ENCODE results near the gene RNF111.

Gene RNF111

DNA sequence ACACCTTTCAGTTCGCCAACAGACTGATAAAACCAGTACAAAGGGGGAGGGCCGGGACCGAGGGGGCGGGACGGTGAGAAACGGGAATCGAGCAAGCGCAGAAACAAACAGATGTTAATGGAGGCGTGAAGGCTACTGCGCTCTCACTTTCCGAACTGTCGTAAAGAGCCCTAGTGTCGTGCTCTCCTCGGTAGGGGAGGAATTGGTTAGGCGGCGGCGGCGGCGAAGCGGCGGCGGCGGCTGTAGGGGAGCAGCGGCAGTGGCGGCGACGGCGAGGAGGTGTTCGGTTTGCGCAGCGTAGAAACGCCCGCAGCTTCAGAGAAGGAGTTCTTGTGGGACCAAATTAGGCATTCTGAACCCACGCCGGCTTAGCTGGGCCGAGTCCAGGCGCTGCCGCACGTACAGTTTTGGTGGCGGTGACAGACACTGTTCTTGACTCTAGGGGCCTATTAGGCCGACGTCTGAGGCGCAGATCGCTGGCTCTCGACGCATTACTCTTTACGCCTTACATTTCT lies at the start of gene RNF111:
Gene RNF111, plus strand, starts transcription at position 173 of the 515 bp plus-strand sequence. CDS start 43,160 bp downstream, outside the sequence.
- intact Hi-C loops (cut with DNase I), result loop anchor here (5.0 kb wide), 1 partner anchor 505 kb away; no protein-coding TSS in a partner anchor
- peak; percentile 79 to 96 (median 91) for DNase-seq

DNA sequence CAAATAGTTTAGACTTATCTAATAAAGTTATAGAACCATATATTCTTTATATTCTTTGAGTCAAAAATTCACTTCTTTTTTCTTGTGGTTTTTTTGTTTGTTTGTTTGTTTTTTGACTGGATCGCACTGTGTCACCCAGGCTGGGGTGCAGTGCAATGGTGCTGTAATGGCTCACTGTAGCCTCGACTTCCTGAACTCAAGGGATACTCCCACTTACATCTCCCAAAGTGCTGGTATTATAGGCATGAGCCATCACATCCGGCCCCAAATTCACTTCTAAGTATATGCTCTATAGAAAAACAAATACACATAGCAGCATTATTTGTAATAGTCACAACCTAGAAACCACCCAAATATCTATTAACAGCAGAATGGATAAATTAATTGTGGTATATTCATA lies 40.3 kb upstream of the RNF111 start:
- DNase-seq, result no peak
- intact Hi-C loops (cut with DNase I), result no loop called here

DNA sequence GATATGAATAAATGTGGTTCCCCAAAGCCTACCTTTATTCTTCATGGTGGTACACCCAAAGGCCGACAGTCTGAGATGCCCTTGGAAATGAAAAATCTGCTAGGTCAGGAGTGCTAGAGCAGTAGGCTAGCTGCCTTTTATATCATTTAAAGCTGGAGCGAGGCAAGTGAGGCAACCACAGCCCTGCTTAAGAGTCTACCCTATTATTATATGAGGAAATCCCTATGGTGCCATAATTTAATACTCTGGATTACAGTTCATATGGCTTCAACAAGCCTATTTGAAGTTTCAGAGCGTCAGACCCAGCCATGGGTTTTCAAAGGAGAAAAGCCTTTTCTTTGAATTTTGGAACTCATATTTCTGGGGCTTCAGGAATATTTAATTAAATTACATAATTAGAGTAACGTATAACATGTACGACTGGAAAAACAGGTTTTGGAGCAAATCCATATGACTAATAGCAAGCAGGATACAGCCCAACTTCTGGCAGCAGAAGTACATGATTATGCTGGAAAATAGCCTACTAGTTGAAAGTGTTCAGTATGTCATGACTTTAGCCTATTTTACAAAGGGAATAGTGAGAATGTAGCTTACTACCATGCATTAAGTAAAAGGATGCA lies 36.0 kb upstream of the RNF111 start:
- intact Hi-C loops (cut with DNase I), result no loop called here
- DNase-seq, result no peak

DNA sequence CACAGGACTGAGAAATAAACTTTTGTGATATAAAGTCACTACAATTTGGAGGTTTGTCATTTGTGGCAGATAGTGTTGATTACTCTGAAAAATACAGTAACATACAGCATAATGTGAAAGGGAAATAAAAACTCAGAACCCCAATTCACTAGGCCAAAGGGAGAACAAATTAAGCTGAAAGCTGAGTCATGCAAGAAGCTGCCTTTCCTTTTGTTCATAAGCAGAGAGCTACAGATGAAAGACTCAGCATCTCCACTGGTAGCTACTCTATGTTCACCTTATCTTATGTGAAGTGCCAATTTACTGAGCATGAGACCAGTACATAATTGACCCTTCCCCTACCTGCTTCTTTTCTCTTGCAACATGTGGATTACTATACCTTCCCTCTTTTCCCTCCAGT lies 34.7 kb upstream of the RNF111 start:
- DNase-seq, result no peak
- intact Hi-C loops (cut with DNase I), result no loop called here

DNA sequence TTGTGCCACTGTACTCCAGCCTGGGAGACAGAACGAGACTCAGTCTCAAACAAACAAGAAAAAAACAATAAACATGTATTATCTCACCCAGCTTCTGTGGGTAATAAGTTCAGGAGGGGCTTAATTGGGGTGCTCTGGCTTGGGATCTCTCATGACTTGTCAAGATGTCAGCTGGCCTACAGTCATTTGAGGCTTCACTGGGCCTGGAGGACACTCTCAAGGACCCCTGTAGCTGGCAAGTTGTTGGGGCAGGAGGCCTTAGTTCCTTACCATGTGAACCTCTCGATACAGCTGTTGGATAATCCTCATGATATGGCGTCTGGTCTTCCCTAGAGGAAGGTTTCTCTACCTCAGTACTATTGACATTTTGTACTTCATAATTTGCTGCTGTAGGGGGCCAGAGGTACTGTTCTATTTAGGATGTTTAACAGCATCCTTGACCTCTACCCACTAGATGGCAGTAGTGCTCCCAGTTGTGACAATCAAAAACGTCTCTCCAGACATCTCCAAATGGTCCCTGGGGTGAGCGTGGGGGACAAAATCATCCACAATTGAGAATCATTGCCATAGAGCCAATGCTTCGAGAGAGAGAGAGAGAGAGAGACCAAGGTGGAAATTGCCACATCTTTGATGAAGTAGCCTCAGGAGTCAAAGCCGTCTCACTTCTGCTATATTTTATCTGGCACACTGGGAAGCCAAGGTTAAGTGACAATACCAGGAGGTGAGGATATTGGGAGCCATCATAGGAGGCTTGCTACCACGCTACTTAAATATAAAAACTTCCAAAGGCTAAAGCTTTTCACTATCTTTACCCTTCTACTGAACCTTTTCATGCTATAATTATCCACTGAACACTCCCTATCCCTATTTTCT lies 30.1 kb upstream of the RNF111 start:
- intact Hi-C loops (cut with DNase I), result no loop called here
- peak in 35 of 42 donors; percentile 2 to 85 (median 46) for DNase-seq

DNA sequence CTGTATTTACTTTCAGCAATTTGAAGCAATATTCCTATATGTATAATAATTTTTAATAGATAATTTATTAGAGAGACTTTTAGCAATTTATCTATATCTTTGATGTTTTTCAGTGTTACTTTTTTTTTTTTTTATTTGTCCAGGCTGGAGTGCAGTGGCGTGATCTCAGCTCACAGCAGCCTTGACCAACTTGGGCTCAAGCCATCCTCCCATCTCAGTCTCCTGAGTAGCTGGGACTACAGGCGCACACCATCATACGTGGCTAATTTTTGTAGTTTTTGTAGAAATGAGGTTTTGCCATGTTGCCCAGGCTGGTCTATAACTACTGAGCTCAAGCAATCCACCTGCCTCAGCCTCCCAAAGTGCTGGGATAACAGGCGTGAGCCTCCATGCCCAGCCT lies 28.7 kb upstream of the RNF111 start:
- intact Hi-C loops (cut with DNase I), result no loop called here
- DNase-seq, result no peak

DNA sequence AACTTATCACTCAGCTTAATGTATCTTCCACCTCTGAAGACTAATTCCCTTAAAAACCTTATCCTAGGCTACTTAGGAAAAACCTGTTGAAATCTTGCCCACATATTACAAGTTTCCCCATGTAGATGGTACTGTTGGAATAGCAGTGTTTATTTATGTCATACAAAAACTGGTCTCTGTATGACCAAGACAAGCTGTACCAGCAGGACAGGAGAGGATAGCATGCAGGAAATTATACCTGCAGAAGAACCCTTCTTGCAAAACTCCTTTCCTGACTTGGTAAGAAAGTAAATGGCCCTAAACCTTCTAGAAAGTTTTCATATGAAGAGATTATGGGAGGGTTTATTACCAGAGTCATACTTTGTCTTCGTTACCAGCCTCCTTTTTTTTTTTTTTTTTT lies 25.3 kb upstream of the RNF111 start:
- DNase-seq, result no peak
- intact Hi-C loops (cut with DNase I), result no loop called here

DNA sequence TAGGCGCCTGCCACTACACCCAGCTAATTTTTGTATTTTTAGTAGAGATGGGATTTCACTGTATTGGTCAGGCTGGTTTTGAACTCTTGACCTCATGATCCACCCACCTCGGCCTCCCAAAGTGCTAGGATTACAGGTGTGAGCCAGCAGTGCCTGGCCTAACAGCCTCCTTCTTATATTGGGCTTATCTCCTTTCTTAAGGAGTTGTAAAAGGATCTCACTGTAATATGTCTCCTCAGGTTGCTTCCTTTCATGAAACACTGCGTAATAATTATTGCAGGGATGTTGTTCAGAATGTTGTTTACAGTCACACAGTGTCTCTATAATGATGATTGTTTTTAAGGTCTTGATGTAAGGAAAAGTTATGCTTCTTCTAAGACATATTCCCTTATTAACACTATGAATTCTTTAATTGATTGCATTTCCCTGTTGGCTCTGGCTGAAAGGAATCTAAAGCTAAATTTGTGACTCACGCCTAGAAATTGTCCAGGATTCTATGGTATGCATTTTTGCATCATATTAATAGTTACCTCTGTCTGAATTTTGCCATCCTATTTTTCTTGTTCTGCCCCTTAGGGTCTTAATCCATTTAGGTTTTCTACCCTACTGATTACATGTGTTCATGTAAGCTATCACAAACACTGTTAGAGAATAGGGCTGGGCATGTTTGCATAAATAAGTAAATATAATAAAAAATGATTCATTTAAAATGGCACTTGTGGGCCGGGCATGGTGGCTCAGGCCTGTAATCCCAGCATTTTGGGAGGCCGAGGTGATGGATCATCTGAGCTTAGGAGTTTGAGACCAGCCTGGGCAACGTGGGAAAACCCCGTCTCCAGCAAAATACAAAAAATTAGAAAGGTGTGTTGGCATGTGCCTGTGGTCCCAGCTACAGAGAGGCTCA lies 24.5 kb upstream of the RNF111 start:
- intact Hi-C loops (cut with DNase I), result no loop called here
- no peak for DNase-seq

DNA sequence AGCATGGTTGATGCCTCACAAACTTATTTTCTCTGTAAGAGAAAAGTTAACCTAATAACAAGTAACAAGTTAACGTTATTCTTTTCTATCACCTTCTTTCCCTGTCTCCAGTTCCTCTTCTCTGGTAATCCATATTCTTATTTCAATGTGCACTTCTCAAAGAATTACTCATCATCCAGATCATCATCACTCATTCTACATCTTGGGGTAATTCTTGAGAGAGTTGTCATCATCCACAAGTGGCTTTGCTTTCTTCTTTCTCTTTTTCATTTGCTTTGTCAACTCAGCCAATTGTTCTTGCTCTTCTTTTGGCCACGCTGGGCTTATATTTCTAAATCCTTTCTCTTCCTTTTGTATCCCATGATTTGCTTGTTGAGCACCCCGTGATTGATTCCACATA lies 20.8 kb upstream of the RNF111 start:
- no peak for DNase-seq
- intact Hi-C loops (cut with DNase I), result no loop called here

DNA sequence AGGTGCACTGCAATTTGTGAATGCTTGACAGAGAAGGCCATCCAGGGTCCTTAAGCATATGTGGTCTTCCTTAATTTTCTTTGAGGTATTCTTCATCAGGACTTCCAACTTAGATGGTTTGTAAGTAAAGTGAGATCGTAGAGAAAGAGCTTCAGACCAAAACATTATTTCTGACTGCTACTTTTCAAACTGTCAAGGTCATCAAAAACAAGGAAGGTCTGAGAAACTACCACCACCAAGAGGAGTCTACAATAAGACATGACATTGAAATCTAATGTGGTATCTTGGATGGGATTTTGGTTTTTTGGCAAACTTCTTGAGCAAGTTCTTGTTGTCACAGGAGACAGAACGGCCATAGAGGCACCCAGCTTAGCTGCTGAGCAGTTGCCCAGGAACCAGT lies 20.0 kb upstream of the RNF111 start:
- intact Hi-C loops (cut with DNase I), result no loop called here
- DNase-seq, result no peak

DNA sequence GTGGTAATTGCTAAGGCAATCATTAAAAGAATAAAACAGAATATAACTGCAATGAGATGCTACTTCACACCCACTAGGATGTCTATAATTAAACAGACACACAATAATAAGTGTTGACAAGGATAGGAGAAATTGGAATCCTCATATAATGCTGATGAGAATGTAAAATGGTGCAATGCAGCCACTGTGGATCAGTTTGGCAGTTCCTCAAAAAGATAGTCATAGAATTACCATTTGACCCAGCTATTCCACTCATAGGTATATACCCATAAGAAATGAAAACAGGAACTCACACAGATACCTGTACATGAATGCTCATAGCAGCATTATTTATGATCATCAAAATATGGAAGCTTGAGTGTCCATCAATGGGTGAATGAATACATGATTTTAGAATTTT lies 9.6 kb upstream of the RNF111 start:
- intact Hi-C loops (cut with DNase I), result no loop called here
- DNase-seq, result no peak

DNA sequence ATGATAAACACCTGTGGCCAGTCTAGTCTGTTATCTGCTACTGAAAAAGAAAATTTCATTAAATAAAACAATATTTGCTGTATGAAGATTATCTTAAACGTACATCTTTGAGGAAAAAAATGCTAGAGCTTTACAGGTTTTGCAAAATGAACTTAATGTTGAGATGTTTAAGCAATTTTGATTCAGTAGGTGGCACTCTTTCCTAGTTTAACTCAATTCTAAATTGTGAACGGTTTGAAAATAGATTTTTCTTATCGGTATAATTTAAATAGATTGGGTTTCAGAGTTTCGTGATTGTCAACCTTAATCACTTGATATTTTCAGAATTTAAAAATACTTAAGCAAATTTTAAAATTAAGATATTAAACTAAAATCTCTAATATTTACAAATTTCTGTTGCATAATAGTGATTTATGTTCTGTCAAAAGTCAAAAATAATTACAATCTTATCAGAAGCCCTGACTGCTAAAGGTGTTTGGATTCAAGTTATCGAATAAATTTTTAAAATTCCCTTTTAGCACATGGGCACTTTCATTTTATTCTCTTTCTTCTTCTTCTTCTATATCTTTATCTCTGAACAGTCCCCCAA lies 7.0 kb upstream of the RNF111 start:
- no peak for DNase-seq
- intact Hi-C loops (cut with DNase I), result no loop called here

DNA sequence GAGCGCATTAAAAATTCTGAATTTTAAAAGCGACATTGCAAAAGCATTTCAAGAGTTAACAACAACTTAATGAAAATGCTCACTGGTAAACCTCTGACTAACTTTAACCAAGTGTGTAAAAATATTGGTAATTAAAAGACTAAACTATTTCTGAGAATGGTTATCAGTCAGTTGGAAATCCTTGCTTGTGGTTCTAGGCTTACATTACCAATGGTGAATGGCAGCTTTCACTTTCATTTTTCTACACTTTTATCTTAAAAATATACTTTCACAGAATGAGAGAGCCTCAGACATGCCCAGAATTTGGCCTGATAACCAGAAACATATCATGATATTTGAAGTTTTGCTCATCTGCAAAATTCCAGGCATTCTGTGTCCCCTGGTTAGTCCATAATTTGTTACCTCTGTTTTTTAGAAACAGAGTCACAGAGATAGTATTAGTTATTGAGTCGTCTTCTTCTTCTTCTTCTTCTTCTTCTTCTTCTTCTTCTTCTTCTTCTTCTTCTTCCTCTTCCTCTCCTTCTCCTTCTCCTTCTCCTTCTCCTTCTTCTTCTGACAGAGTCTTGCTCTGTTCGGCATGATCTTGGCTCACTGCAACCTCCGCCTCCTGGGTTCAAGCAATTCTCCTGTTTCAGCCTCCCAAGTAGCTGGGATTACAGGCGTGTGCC lies 5.5 kb upstream of the RNF111 start:
- intact Hi-C loops (cut with DNase I), result no loop called here
- DNase-seq, result no peak

DNA sequence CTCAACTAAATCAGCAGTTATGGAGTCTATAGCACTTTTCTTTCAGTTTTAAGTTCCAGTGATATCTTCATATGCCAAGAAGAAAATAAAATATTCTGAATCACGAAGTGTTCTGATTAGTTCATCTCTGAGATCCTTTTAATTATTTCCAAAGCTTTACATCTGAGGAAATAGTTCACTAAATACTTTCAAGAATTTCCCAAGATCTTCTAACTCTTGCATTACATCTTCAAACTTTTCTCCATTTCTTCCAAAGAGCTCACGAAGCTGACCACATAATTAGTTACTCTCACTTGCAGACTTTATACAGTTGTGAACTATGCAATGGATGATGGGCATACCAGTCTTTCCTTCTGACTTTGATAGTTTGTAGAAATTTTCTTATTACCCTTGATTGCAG lies 4.2 kb upstream of the RNF111 start:
- intact Hi-C loops (cut with DNase I), result no loop called here
- DNase-seq, result no peak

DNA sequence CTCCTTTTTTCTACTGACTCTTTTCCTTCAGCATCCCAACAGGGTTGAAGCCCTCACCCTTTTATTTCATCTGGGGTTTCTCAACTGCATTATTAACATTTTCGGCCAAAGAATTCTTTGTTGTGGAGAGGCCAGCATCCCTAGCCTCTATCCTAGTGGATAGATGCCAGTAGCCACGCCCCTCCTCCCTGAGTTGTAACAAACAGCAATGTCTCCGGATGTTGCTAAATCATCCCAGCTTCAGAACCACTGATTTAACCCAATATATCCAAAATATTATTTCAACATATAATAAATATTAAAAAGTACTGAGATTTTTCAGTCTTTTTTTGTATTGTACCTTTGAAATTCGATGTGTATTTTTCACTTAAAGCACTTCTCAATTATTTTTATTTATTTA lies 2.0 kb upstream of the RNF111 start:
- intact Hi-C loops (cut with DNase I), result loop anchor here (5.0 kb wide), 1 partner anchor 507 kb away; no protein-coding TSS in a partner anchor
- DNase-seq, result no peak

DNA sequence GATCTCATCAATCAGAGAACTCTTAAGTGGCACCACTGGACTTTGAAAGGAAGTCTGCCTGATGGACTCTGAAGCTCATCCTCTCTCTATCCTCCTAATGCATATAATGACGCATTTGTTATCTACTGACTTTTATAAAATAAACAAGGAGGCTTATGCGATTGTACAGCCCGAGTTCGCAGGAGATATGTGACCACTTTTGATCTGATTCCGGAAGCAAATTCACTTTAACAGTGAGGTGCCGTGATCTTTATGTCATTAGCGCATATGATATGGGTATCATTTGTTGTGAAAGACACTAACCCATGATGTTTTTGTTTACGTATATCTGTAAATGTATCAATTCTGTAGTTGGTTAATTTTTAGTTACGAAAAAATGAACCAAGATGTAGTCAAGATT lies 427 bp upstream of the RNF111 start:
- peak in 2 of 42 donors; percentile 3 to 10 for DNase-seq
- intact Hi-C loops (cut with DNase I), result loop anchor here (5.0 kb wide), 1 partner anchor 505 kb away; no protein-coding TSS in a partner anchor

DNA sequence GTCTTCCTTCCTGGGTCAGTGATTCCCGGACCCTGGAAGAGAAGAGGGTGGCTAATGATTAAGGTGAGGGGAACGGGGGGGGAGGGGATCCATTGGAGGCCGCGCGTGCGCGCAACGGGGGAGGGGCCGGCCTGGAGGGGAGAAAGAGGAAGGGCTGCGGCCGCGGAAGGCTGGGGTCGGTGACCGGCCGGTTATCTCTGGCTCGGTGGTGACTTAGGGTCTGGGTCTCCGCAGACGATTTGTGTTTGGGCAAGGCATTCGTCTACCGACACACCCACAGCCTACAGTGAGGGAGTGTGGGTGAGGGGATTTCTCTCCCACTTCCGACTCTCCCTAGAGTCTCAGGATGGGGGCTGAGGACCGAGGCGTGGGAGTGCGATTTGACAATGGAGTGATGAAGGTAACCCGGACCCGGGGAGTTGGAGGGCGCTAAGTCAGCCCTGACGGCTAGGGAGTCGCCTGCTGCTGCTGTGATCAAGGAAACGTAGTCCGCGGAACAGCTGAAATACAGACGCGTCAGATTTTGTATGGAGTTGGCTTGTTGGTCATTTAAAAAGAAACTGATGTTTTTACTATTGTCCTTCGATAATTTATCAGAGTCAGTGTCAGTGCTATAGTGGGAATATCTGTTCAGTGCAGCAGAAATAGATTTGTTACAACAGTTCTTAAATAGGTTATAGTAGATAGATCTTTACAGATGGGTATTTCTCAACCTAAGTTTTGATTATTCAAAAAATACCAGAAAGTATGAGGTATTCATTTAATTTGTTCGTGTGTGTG lies 733 bp downstream of the RNF111 start:
- intact Hi-C loops (cut with DNase I), result loop anchor here (5.0 kb wide), 1 partner anchor 504 kb away; no protein-coding TSS in a partner anchor
- peak; percentile 27 to 87 (median 70) for DNase-seq

DNA sequence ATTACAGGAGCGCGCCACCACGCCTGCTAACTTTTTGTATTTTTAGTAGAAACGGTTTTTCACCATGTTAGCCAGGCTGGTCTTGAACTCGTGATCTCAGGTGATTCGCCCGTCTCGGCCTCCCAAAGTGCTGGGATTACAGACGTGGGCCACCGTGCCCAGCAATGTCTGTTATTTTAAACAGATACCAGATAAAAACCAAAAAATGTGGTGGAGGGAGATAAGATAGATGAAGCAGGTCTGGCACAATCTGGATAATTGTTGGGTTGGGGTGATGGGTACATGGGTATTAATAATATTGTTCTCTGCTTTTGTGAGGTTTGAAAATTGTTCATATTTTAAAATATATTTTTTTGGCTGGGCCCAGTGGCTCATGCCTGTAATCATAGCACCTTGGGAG lies 4.7 kb downstream of the RNF111 start:
- intact Hi-C loops (cut with DNase I), result no loop called here
- no peak for DNase-seq

All from head of caudate nucleus (tissue), 42 donors.